C4-2B (cell line): Measurements from ENCODE around the gene PPFIA3.
"Not testable (repeated sequence)": the region's sequence is repeated elsewhere in the genome, so short reads cannot be mapped to it uniquely, and the experiment has no call there.

Experiments
- H3K27ac ChIP-seq: fragments of 450-650 bp; 2 replicates; pipeline ENCODE4 v1.5.1; 2017
- CTCF ChIP-seq: fragments of 450-650 bp; conservative IDR thresholded peaks from 2 replicates; pipeline ENCODE4 v1.5.1; 2017; ENCODE audit warnings: mild to moderate bottlenecking
- ZFX ChIP-seq: fragments of 450-650 bp; IDR thresholded peaks from 2 replicates; pipeline ENCODE4 v1.6.1; 2017

Gene PPFIA3

GRCh38 chr19:49165865-49166301 is 46.5 kb downstream of the PPFIA3 start:
- TF ChIP-seq CTCF (no peak), ZFX (no peak)

GRCh38 chr19:49167857-49168409 is 48.6 kb downstream of the PPFIA3 start:
- no peak overlapping the region for H3K27ac ChIP-seq
- TF ChIP-seq ZFX (no peak), CTCF (no peak)

More at GRCh38 chr19:49165865-49166301, 46.5 kb downstream of the PPFIA3 start:
- peak overlapping the region; percentile 98 for H3K27ac ChIP-seq

GRCh38 chr19:49168421-49168820 is 49.1 kb downstream of the PPFIA3 start:
- H3K27ac ChIP-seq = no peak overlapping the region
- TF ChIP-seq CTCF (no peak), ZFX (no peak)

- TF ChIP-seq CTCF = no peak
- no peak for TF ChIP-seq ZFX
- no peak overlapping the region for H3K27ac ChIP-seq
Measured at GRCh38 chr19:49173198-49173597, 53.9 kb downstream of the PPFIA3 start.

- TF ChIP-seq CTCF (no peak), ZFX (no peak)
Measured at GRCh38 chr19:49180659-49181058, 61.3 kb downstream of the PPFIA3 start.

GRCh38 chr19:49182010-49182847 is 62.9 kb downstream of the PPFIA3 start:
- H3K27ac ChIP-seq = not testable (repeated sequence)

More at GRCh38 chr19:49180659-49181058, 61.3 kb downstream of the PPFIA3 start:
- H3K27ac ChIP-seq = no peak overlapping the region

- no peak for TF ChIP-seq CTCF
- no peak for TF ChIP-seq ZFX
Measured at GRCh38 chr19:49182848-49183375, 63.6 kb downstream of the PPFIA3 start.

More at GRCh38 chr19:49182848-49183375, 63.6 kb downstream of the PPFIA3 start:
- no peak overlapping the region for H3K27ac ChIP-seq
